HG03196 (cell line): ENCODE data around the gene MRPS10.
"Not testable (repeated sequence)": the region's sequence is repeated elsewhere in the genome, so short reads cannot be mapped to it uniquely, and the experiment has no call there.

ENCODE experiments used
- ATAC-seq: cut with Tn5 transposase; IDR thresholded peaks from one replicate; pipeline ENCODE4 v1.9.1; 2021; ENCODE audit not compliant: unreplicated experiment

Gene MRPS10

GRCh38 chr6:42212442-42212841, 5.2 kb downstream of the MRPS10 start:
- ATAC-seq: no peak

DNA sequence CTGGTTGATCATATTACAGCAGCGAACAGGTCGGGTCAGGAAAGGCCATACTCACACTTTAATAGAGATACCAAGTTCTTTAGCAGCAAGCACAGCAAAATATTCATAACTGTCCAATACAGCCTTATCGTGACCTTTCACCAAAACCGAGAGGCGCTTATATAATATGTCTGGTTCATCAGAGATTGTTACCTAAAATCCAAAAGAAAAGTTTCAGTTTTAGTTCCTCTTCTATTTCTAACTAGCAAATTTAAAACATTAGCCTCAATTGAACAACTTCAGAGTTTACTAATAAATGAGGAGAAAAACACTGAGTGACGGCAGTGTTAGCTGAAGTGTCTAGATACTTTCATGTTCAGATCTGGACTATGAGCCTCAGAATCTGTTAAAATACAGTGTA, 5.9 kb downstream of the MRPS10 start:
- ATAC-seq: no peak

DNA sequence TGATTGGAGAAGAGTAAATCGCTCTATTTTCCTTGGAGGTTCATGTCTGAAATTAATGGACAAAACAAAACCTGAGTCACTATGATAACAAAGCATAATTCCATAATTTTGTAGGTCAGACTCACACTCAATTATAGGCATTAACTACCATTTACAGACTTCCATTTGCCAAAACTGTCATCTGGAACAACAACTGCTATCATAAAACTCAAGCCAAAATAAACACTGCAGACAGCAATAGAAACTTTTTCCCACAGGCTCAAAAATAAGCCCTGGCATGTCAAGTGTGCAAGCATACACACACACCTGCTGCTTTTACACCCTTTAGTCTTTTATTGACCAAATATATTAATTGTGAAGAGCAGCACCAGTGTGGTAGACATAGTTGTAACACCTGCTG, 7.1 kb downstream of the MRPS10 start:
- no peak for ATAC-seq

DNA sequence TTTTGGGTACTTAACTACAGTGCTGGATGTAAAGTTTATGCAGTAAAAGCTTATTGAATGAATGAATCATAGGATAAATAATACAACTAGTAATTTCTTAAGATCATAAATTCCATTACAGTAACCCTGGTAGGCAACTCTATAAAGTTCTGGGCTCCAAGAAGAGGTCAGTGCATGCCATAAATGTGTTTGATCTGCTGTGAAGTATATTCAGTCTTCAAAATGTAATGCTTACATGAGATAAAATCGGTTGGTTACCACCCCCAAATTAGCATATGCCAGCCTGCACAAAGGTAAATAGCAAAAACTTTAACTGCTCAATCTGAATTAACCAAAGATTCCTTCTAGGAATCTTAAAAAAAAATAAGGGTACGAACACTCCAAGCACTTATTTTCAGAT, 10.1 kb downstream of the MRPS10 start:
- ATAC-seq: not testable (repeated sequence)

DNA sequence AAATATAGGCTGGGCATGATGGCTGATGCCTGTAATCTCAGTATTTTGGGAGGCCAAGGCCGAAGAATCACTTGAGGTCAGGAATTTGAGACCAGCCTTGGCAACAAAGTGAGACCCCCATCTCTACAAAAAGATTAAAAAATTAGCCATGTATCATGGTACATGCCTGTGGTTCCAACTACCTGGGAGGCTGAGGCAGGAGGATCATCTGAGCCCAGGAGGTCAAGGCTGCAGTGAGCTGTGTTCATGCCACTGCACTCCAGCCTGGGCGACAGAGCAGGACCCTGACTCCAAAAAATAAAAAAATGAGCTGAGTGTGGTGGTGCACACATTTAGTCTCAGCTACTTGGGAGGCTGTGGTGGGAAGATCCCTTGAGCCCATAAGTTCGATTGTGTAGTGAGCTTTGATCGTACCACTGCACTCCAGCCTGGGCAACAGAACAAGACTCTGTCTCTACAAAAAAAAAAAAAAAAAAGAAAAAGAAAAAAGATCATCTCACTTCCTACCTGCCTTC, 12.8 kb downstream of the MRPS10 start:
- ATAC-seq: no peak

- no peak for ATAC-seq
Measured at GRCh38 chr6:42203183-42203582, 14.5 kb downstream of the MRPS10 start.

GRCh38 chr6:42202131-42202915, 15.3 kb downstream of the MRPS10 start:
- ATAC-seq: not testable (repeated sequence)

- ATAC-seq: no peak
Measured at GRCh38 chr6:42201382-42201781, 16.3 kb downstream of the MRPS10 start.

- no peak for ATAC-seq
Measured at GRCh38 chr6:42200035-42200434, 17.6 kb downstream of the MRPS10 start.

DNA sequence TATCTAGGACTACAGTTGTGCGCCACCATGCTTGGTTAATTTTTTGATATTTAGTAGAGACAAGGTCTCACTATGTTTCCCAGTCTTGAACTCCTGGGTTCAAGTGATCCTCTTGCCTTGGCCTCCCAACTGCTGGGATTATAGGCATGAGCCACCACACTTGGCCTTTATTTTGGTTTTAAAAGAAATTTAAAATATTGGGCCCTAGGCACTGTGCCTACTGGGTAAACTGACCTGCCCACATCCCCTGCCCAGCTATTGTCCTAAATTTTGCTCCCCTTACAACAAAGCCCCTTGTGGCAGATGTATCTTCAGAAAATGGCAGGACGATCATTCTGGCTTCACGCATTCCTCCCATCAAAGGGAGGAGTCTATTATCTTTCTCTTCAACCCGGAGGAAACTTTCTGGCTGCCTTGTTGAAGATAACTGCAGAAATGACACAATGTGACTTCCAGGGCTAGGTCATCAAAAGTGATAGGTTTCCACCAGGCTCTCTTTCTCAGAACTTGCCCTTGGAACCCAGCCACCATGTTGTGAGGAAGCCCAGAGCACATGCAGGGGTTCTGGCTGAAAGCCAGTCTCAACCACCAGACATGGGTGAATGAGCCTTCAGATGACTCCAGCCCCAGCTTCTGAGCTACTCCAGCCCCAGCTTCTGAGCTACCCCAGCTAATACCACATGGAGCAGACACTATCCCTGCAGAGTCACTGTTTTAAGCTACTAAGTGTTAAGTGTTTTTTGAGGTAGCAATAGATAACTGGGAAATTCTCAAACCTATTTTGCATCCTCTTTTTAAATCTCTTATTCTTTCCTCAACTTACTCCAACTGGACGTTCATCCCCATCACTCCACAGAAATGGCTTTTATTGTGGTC, 18.3 kb downstream of the MRPS10 start:
- no peak for ATAC-seq

DNA sequence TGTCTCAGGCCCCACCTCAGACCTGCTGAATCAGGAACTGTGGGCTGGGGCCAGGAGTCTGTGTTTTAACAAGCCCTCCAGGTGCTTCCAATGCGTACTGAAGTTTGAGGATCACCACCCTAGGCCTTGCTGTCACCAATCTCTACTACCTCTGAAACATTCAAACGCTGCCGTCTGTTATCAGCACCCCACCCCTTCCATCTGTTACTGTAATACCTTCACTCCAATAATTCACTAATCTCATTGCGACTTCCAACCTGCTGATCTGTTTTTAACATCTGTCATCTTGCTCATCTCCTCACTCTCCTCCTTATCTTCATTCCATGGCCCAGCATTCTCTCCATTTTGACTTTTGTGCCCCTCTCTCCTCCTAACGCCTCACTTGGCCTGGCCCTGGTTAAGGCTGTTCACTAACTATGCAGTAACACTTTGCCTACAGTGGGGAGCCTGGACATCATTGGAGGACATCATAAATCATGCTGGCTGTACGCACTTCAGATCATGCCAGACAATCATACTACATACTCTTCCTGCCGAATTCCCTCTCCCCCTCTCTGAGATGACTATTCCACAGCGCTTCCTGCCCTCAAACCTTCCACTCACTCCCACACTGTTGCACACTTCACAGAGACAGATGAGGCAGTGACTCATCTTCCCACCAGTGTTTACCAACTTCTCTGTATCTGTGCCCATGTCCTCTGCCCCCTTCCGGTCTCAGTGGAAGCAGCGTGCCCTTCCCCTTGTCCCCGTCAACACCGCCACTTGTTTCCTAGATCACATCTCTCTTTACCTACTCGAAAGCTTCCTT, 19.9 kb downstream of the MRPS10 start:
- no peak for ATAC-seq

DNA sequence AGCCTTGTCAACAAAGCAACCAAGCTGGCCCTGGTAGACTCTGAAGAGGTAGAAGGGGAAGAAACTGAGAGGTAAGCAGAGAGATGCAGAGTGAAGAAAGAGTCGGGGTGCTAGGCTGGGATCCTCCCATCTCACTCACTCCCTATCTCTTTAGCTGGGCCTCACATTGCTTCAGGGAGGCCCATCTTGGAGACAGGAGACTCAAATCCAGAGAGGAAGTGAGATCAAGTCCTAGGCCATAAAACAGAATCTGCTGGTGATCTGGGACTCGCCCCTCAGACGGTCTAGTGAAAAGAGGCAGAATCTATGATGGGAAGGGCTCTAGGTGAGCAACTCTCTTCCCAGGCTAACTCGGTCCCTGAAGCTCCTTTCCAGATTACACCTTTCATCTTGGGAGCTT, 22.2 kb downstream of the MRPS10 start:
- no peak for ATAC-seq

DNA sequence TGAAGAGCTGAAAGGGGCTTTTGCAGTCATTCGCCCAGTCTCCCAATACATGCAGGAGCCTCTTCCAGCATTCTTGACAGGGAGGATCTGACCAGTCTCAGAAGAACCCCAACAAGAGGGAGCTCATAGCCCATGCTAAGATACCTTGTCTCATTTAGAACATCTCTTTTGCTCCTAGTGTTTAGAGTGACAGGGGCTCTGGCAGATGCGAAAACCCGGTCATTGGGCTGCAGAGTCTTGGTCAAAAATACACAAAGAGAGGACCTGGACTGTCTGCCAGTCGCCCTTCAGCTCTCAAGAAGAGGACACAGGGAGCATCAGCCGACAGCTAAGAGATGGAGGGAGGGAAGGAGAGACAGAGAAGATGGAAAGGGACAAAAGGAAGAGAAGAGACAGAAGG, 23.6 kb downstream of the MRPS10 start:
- no peak for ATAC-seq

GRCh38 chr6:42193491-42193894, 24.2 kb downstream of the MRPS10 start:
- ATAC-seq: no peak

GRCh38 chr6:42192385-42192784, 25.3 kb downstream of the MRPS10 start:
- not testable (repeated sequence) for ATAC-seq

- no peak for ATAC-seq
Measured at GRCh38 chr6:42190554-42191183, 27.0 kb downstream of the MRPS10 start.

GRCh38 chr6:42188406-42188805, 29.3 kb downstream of the MRPS10 start:
- no peak for ATAC-seq

DNA sequence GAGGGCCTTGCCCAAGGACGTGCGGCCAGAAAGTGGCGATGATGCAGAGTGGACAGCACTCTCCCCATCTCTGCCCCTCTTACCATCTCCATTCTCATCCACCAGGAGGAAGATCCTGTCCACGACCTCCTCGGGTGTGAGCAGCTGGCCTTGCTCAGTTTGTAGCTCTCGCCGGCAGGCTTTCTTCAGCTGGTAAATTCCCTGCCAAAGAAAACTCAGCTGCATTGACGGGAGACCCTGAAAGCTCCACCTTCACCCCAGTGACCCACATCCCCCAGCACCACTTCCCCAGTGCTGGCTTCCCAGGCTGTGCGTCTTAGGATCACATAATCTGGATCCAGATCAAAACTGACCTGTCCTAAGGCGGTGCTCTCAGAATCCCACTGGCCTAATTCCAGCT, 32.1 kb downstream of the MRPS10 start:
- ATAC-seq: no peak

GRCh38 chr6:42184475-42184874, 33.2 kb downstream of the MRPS10 start:
- no peak for ATAC-seq

DNA sequence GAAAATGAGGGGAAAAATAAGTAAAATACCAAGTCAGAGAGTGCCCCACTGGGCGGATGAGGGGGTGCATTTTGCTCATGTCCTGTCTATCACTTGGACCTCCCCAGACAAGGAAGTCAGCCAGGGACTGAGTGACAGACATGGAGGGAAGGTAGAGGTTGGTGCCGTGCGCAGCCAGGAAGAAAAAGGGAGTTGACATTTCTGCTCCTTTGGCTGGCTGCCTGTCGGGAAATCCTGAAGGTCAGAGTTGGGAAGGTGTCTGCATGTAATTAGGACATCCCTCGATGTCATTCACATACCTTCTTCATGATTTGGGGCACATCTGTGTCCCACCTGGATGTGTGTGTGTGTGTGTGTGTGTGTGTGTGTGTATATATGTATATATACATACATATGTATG, 35.6 kb downstream of the MRPS10 start:
- ATAC-seq: no peak

DNA sequence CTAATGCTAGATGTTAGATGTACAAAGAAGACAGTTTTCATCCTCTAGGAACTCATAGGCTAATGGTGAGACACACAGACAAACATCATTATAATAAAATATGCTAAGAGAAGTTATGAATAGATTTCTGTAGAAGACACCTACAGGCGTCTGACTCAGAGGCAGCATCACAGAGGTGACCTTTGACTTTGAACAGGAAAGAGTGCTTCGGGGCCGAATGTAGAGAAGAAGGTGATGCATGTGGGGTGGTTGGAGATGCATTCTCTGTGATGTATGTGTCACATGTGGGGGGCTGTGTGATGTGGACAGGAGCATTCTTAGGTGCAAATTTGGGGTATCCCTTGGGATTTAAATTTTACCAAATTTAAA, 37.7 kb downstream of the MRPS10 start:
- no peak for ATAC-seq
